Peyer's patch (tissue), 4 donors: Measurements from ENCODE around the gene RNF227. TPM values are rescaled to one million over a fixed set of nuclear protein-coding genes. Genes with fewer than 3 reads are reported as not detected.

Experiments
- DNase-seq, 3 donors: peaks; one replicate each; pipeline ENCODE4 v3.0.0-alpha.2; 2017 to 2019
- H3K27ac ChIP-seq, 4 donors: fragments of 200-600 bp; sonication (generic); one replicate each; pipeline ENCODE4 v1.5.1; 2016 to 2019
- H3K27me3 ChIP-seq, 2 donors: fragments of 200-600 bp; sonication (generic); one replicate each; pipeline ENCODE4 v1.5.1; 2019
- H3K36me3 ChIP-seq, 3 donors: fragments of 200-600 bp; sonication (generic); one replicate each; pipeline ENCODE4 v1.5.1; 2016 to 2019
- H3K4me1 ChIP-seq, 4 donors: fragments of 200-600 bp; sonication (generic); one replicate each; pipeline ENCODE4 v1.5.1; 2016 to 2019
- H3K4me3 ChIP-seq, 4 donors: fragments of 200-600 bp; sonication (generic); 1 replicate in 3 of 4; 2 replicates in 1 of 4; pipeline ENCODE4 v1.5.1; 2016 to 2019; ENCODE audit warnings: mild to moderate bottlenecking in 1 of 4
- H3K9me3 ChIP-seq, 4 donors: fragments of 200-600 bp; sonication (generic); one replicate each; pipeline ENCODE4 v1.5.1; 2016 to 2019; ENCODE audit warnings: mild to moderate bottlenecking in 1 of 4
- POLR2A ChIP-seq, 2 donors: fragments of 450-650 bp; IDR thresholded peaks; one replicate each; pipeline ENCODE4 v1.5.1; 2017; ENCODE audit warnings: antibody characterized with exemption in 2 of 2, mild to moderate bottlenecking in 2 of 2, moderate library complexity in 2 of 2
- total RNA-seq, 4 donors: library from RNA; depleted of rRNA; stranded (reverse); fragments of >200 nt; gene quantifications; one replicate each; pipeline ENCODE4 v1.1.0, GENCODE V29; 2016
- TF ChIP-seq, protein P1 (sequence below), 6 experiments: fragments of 450-650 bp in 4 of 6; fragments of 200-600 bp in 2 of 6; sonication (generic) in 1 of 6; IDR thresholded peaks; one replicate each; pipeline ENCODE4 v1.5.1; 2017 to 2019; ENCODE audit warnings: antibody characterized with exemption in 6 of 6, mild to moderate bottlenecking in 3 of 6, moderate library complexity in 1 of 6

RNF227 gene
- total RNA-seq, 4 donors from 2014 or later: 1.2 to 5.1 (median 1.6) TPM; not detected in 1

DNA sequence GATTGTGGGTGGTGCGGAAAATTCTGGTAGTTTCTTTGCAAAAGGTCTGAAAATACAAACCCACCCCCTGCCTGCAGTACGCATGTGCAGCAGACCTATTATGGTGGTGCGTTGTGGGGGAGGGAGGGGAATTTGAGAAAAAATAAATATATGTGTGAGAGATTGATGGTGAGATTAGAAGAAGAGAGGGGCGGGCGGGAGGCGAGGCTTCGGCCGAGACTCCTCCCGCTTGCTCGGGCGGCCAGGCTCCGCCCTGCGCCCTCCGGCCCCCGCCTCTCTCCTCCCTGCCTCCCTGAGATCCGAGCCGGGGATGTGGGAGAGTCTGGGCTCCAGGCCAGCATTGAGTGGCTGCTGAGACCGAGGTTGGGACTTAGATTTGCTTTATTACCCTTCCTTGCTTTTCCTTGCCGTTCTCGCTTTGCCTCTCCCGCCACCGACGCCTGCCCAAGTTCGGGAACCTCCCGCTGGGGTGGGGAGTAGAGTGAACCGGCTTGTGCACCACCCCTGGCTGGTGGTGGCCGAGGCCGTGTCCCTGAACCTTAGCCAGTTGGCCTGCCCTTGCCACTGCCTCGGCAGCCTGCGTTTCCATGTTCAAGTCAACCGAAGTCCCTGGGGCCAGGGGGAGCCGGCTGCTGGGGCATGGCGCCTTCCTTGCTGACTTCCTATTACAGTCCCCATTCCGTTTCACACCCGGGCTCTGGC, 28.5 kb downstream of the RNF227 start:
- H3K27me3 ChIP-seq: no peaks in the 10 kb centered on the region
- peaks cover 0 to 17% (median 0%) of the 10 kb centered on the region in 3 donors for H3K36me3 ChIP-seq
- no peaks in the 10 kb centered on the region for H3K9me3 ChIP-seq
- peak overlapping the region; percentile 62 to 89 (median 82) for H3K4me3 ChIP-seq
- DNase-seq: peak; percentile 82 to 93 (median 93)
- H3K4me1 ChIP-seq: peaks cover 0 to 57% (median 12%) of the 10 kb centered on the region in 4 donors
- H3K27ac ChIP-seq: peak overlapping the region; percentile 89 to 96 (median 94)
- TF ChIP-seq, protein P1, sequence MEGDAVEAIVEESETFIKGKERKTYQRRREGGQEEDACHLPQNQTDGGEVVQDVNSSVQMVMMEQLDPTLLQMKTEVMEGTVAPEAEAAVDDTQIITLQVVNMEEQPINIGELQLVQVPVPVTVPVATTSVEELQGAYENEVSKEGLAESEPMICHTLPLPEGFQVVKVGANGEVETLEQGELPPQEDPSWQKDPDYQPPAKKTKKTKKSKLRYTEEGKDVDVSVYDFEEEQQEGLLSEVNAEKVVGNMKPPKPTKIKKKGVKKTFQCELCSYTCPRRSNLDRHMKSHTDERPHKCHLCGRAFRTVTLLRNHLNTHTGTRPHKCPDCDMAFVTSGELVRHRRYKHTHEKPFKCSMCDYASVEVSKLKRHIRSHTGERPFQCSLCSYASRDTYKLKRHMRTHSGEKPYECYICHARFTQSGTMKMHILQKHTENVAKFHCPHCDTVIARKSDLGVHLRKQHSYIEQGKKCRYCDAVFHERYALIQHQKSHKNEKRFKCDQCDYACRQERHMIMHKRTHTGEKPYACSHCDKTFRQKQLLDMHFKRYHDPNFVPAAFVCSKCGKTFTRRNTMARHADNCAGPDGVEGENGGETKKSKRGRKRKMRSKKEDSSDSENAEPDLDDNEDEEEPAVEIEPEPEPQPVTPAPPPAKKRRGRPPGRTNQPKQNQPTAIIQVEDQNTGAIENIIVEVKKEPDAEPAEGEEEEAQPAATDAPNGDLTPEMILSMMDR (IDR thresholded peaks at IDR 0.05): peak in 1 of 6 experiments; percentile 32
- peak; percentile 16 to 52 for TF ChIP-seq POLR2A (IDR thresholded peaks at IDR 0.05)

DNA sequence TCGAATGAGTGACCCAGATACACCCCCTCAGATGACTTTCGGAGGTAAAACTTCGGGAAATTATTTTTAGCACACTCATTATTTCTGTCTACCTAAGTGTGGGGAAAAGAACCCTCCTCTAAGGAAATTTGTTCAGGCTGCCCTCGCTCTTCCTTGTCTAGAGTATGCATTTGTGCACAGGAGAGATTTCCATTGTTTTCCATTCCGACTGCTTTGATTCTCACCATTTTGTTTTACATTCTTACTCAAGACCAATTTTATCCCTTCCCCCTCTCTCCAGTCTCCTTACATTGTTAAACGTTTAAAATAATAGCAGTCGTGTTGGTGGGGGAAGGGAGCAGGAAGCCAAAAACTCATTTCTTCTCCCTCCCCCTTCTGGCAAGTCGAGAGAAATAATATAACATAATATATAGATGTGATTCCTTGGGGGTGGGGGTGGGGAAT, 29.0 kb downstream of the RNF227 start:
- H3K27me3 ChIP-seq: no peaks in the 10 kb centered on the region
- H3K4me3 ChIP-seq: peak overlapping the region; percentile 62 to 89 (median 82)
- peak overlapping the region; percentile 89 to 96 (median 94) for H3K27ac ChIP-seq
- no peaks in the 10 kb centered on the region for H3K9me3 ChIP-seq
- no peak for DNase-seq
- H3K36me3 ChIP-seq: peaks cover 0 to 15% (median 0%) of the 10 kb centered on the region in 3 donors
- no peak for TF ChIP-seq POLR2A (IDR thresholded peaks at IDR 0.05)
- TF ChIP-seq, protein P1 (IDR thresholded peaks at IDR 0.05): peak in 2 of 6 experiments; percentile 8 to 12
- H3K4me1 ChIP-seq: peaks cover 0 to 63% (median 12%) of the 10 kb centered on the region in 4 donors

DNA sequence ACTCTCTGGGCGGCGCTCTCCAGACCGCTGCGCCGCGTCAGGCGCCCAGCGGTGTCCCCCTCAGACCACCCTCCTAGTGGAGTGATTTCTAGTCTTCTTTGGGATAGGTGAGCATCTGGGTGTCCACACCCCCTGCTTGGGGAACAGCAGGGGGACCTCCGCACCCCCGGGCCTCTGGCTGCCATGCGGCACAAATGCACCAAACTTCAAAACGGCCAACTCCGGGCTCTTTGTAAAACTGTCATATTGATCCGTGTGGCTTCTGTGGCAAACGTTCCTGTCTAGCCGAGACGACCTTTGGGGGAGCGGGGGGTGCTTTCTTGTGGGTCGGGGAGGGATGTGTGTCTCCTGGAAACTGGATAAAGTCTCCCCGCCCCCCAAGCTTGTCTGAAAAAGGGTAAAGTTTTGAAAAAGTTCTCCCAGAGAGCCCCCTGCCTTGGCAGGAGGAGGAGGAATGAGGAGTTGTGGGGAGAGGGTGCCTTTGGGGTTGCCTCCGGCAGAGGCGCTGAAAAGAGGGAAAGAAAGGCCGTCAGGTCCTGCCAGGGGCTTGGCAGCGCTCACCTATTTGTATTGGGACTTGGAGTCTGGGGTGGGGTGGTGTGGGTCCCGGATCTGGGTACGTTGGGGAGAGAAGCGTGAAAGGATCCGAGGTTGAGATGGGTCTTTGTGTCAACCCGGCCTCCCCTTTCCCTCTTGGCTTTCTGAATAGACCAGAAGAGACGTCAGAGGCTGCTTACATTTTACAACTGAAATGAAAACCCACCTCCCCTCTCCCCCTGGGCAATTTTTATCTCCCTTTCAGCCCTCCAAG, 29.7 kb downstream of the RNF227 start:
- H3K9me3 ChIP-seq: no peaks in the 10 kb centered on the region
- H3K27ac ChIP-seq: peak overlapping the region; percentile 89 to 96 (median 94)
- TF ChIP-seq POLR2A (IDR thresholded peaks at IDR 0.05): no peak
- TF ChIP-seq, protein P1 (IDR thresholded peaks at IDR 0.05): no peak
- peak overlapping the region; percentile 62 to 89 (median 82) for H3K4me3 ChIP-seq
- peaks cover 0 to 12% (median 0%) of the 10 kb centered on the region in 3 donors for H3K36me3 ChIP-seq
- H3K27me3 ChIP-seq: no peaks in the 10 kb centered on the region
- peaks cover 0 to 69% (median 12%) of the 10 kb centered on the region in 4 donors for H3K4me1 ChIP-seq
- peak; percentile 38 to 64 (median 60) for DNase-seq

DNA sequence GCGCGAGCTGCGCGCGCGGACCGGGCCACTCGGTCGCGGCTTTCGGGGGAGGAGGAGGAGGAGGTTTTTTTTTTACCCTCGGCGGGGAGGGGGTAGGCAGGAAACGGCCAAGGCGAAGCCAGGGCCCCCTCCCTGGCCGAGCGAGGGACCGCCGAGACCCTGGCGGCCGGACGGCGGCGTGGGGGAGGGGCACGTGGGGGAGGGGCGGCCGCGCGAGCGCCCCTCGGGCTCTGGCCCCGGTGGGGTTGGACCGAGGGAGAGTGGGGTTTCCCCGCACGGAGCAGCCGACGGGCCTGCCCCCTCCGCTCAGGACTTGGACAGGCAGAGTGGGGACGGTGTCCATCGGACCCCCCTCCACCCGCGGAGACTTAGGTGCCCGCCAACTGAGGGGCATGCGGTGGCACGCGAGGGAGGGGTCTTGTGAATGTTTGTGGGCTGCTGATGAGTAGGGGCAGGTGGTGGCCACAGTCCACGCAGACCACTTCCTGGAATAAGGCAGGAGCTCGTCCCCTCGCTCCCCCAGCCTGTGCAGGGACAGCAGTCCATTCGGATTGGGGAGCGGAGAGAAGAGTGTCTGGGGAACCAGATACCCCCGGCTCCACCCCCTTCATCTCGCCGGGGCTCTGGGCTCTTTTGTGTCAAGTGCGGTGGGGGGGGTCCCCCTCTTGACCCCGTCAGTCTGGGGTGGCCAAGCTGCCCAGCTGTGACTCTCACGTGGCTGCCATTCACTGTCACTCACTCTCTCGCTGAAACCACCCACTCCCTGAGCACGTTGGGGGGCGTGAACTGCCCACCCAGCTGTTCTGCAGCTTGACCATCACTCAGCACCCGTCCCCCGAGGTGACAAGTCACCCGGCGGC, 30.5 kb downstream of the RNF227 start:
- TF ChIP-seq, protein P1 (IDR thresholded peaks at IDR 0.05): no peak
- TF ChIP-seq POLR2A (IDR thresholded peaks at IDR 0.05): no peak

More for the DNA sequence above, 30.5 kb downstream of the RNF227 start:
- peaks cover 0 to 7% (median 0%) of the 10 kb centered on the region in 3 donors for H3K36me3 ChIP-seq
- peak overlapping the region; percentile 89 to 96 (median 94) for H3K27ac ChIP-seq
- peaks cover 0 to 70% (median 12%) of the 10 kb centered on the region in 4 donors for H3K4me1 ChIP-seq
- H3K27me3 ChIP-seq: no peaks in the 10 kb centered on the region
- peak; percentile 45 to 73 (median 62) for DNase-seq
- peak overlapping the region; percentile 62 to 89 (median 82) for H3K4me3 ChIP-seq
- no peaks in the 10 kb centered on the region for H3K9me3 ChIP-seq
